ENCODE results near the gene PFDN1.
"Not testable (repeated sequence)": the region's sequence is repeated elsewhere in the genome, so short reads cannot be mapped to it uniquely, and the experiment has no call there.

The PFDN1 gene

DNA sequence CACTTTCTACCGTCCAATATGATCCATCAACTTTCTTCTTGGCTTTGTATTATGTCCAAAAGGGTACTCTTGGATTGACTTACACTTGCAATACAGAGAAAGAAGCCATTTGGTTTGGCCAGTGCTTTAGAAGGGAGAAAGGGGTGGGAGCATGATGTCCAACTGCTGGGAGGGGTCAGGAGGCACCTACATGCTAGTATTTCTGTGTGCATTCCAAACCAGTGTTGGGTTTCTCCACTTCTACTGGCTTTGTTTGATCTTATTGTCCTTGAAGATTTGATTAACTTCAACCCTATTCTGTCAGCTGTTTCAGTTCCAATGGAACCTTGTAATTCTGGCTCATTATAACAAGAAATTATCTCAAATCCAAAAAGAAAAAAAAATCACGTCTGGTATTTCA, 100.3 kb downstream of the PFDN1 start:
- FAIRE-seq (no peak), DNase-seq (ENCODE audit: insufficient read length, low spot score) (no peak)
- TF ChIP-seq POLR2A (IDR thresholded peaks at IDR 0.05; ENCODE audit: low read depth, low read length), result no peak

DNA sequence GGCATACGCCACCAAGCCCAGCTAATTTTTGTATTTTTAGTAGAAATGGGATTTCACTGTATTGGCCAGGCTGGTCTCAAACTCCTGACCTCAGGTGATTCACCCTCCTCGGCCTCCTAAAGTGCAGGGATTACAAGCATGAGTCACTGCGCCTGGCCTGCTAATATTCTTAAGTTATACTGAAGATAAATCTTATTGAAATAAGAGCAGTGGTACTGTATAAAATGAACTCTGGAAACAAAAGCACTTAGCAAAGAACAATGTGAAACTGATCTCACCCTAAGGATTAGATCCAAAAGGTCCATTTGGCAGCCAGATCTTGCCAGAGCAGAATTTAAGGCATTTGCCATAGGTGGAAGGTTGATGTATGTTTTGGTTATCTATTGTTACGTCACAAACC, 100.8 kb downstream of the PFDN1 start:
- TF ChIP-seq POLR2A (IDR thresholded peaks at IDR 0.05; ENCODE audit: low read depth, low read length), result no peak
- FAIRE-seq, result no peak
- DNase-seq (ENCODE audit: insufficient read length, low spot score), result no peak

DNA sequence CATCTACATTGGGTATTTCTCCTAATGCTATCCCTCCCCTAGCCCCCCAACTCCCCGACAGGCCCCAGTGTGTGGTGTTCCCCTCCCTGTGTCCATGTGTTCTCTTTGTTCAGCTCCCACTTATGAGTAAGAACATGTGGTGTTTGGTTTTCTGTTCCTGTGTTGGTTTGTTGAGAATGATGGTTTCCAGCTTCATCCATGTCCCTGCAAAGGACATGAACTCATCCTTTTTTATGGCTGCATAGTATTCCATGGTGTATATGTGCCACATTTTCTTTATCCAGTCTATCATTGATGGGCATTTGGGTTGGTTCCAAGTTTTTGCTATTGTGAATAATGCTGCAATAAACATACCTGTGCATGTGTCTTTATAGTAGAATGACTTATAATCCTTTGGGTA, 104.0 kb downstream of the PFDN1 start:
- FAIRE-seq; DNase-seq (ENCODE audit: insufficient read length, low spot score): not testable (repeated sequence)

DNA sequence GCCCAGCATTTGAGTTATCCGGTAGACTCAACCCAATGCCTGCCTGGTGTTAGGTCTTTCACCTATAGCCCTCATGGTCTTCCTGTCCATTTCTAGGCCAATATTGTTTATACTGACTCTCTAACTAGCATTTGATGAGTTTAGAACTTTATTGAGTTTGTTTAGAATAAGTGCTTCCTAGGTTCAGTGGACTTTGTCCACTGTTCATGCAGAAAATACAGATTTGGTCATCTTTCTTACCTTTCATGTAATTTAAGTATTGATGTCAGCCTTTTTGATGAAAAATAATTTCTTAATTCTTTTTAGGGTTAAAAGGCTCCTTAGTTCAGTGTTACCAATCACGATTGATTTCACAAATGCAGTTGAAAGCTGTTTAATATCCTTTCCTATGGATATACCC, 105.9 kb downstream of the PFDN1 start:
- FAIRE-seq (no peak), DNase-seq (ENCODE audit: insufficient read length, low spot score) (no peak)
- TF ChIP-seq POLR2A (IDR thresholded peaks at IDR 0.05; ENCODE audit: low read depth, low read length), result no peak

DNA sequence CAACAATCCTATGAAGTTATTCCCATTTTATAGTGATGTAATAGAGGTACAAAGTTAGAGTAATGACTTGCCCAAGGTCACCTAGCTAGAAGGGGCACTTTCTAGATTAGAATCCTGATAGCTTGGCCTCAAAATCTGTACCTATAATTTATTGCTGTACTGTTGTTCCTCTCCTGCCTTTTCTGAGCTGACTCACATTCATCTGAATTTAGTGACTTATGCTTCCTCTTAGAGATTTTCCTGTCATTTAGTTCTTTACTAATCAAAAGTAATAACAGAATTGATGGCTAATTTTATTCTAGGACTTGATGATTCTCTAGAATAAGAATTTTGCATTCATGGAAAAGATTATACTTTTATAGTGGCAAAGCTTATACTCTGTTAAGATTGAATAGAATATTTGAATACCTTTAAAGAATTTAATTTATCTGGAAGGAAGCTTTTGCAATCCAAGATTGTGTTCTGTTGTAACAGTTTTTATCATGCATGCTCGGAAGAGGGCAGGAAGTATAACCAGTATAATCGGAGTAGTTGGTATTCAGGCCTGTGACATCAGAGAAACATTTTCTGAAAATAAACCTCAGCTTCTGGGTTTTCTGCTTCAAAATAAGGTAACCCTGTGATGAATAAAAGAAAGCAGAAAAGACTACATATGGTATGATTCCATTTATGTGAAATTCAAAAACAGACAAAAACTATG, 106.6 kb downstream of the PFDN1 start:
- no peak for TF ChIP-seq POLR2A (IDR thresholded peaks at IDR 0.05; ENCODE audit: low read depth, low read length)
- FAIRE-seq, result no peak
- DNase-seq (ENCODE audit: insufficient read length, low spot score), result no peak

Data from H54 (cell line).